ENCODE measurements around the gene DAP. TPM values are rescaled to one million over a fixed set of nuclear protein-coding genes. Genes with fewer than 3 reads are reported as not detected.

Gene DAP
- total RNA-seq, 1 experiment from 2014 or later, result 106 TPM

DNA sequence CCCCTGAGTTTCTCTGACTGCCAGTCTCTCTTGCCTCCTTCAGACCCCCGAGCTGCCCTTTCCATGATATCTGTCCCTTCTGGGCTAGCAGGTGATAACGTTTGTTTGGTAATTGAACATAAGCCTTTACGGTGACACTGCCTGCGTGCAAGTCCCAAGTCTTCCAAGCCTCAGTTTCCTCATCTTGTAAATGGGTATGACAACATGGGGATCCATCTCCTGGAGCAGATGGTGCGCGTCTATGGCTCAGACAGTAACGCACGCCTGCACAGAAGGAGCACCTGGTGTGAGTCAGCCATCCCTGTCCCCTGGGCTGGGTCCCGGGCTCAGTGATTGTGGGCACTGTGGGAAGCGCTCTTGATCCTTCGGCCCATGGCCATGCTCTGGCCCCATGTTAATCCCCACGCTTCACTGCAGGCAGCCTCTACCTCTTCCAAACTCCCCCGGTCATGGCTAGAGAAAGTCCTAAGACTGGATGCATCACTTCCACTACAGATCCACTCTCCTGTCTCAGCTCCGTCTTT, 85.8 kb downstream of the DAP start:
- ChIA-PET CTCF (no interaction called here), POLR2A (ENCODE audit: unreplicated experiment) (no interaction called here)
- no peaks in the 10 kb centered on the region for H3K9me3 ChIP-seq (ENCODE audit: low read length)
- H3K4me1 ChIP-seq (ENCODE audit: insufficient read depth, low read length), result no peaks in the 10 kb centered on the region
- H3K4me2 ChIP-seq (ENCODE audit: low read length), result no peak overlapping the region
- no peaks in the 10 kb centered on the region for H3K9me2 ChIP-seq (replicated peaks; ENCODE audit: low read length)
- H3K9ac ChIP-seq (ENCODE audit: low read length), result no peak overlapping the region
- H3K79me2 ChIP-seq (ENCODE audit: low read length), result no peaks in the 10 kb centered on the region
- DNase-seq (no peak), ATAC-seq (peak; percentile 35)
- TF ChIP-seq EZH2 (IDR thresholded peaks at IDR 0.05; ENCODE audit: low read length, unreplicated experiment) (no peak), EZH2phosphoT487 (IDR thresholded peaks at IDR 0.05; ENCODE audit: borderline replicate concordance, low read length) (no peak)
- TF ChIP-seq, protein P1, sequence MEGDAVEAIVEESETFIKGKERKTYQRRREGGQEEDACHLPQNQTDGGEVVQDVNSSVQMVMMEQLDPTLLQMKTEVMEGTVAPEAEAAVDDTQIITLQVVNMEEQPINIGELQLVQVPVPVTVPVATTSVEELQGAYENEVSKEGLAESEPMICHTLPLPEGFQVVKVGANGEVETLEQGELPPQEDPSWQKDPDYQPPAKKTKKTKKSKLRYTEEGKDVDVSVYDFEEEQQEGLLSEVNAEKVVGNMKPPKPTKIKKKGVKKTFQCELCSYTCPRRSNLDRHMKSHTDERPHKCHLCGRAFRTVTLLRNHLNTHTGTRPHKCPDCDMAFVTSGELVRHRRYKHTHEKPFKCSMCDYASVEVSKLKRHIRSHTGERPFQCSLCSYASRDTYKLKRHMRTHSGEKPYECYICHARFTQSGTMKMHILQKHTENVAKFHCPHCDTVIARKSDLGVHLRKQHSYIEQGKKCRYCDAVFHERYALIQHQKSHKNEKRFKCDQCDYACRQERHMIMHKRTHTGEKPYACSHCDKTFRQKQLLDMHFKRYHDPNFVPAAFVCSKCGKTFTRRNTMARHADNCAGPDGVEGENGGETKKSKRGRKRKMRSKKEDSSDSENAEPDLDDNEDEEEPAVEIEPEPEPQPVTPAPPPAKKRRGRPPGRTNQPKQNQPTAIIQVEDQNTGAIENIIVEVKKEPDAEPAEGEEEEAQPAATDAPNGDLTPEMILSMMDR (conservative IDR thresholded peaks at IDR 0.05; ENCODE audit: low read depth, low read length), result no peak
- H3F3A ChIP-seq (ENCODE audit: low read length, unreplicated experiment), result no peaks in the 10 kb centered on the region
- H3K4me3 ChIP-seq (ENCODE audit: low read length), result no peak overlapping the region
- no peak overlapping the region for H3K27ac ChIP-seq (ENCODE audit: low read length)
- H3K36me3 ChIP-seq (ENCODE audit: low read depth, low read length), result peaks cover 32% of the 10 kb centered on the region
- no peaks in the 10 kb centered on the region for H3K27me3 ChIP-seq (ENCODE audit: low read length)
- no peaks in the 10 kb centered on the region for H4K20me1 ChIP-seq (ENCODE audit: low read length)
- intact Hi-C loops (cut with micrococcal nuclease), result no loop called here
- BruUV-seq (replicated peaks), result no TSS peak
- no peak overlapping the region for H2AFZ ChIP-seq (ENCODE audit: low read length)

DNA sequence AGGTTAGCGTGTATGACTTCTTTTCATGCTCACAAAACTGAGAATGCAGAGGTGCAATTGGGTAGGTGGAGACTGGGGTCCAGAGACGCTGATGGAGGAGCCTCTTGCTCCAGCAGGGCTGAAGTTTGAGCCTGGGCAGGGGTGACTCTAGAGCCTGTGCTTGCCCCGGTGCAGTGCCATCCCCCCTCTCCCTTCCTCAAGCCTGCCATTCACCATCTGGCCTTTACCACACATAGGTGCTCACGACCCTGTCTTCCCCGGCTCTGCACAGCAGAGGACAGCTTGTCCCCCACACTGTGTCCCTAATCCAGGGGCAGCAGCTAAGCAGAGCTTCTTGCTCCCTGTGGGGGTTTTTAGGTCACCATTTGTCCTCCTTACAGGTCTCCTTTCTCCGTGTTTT, 86.5 kb downstream of the DAP start:
- ChIA-PET CTCF (no interaction called here), POLR2A (ENCODE audit: unreplicated experiment) (no interaction called here)
- H4K20me1 ChIP-seq (ENCODE audit: low read length), result no peaks in the 10 kb centered on the region
- no TSS peak for BruUV-seq (replicated peaks)
- no peak overlapping the region for H2AFZ ChIP-seq (ENCODE audit: low read length)
- H3K9ac ChIP-seq (ENCODE audit: low read length), result no peak overlapping the region
- no peak overlapping the region for H3K4me2 ChIP-seq (ENCODE audit: low read length)
- no peaks in the 10 kb centered on the region for H3K27me3 ChIP-seq (ENCODE audit: low read length)
- peak; percentile 10 for ATAC-seq
- H3F3A ChIP-seq (ENCODE audit: low read length, unreplicated experiment), result no peaks in the 10 kb centered on the region
- TF ChIP-seq EZH2phosphoT487 (IDR thresholded peaks at IDR 0.05; ENCODE audit: borderline replicate concordance, low read length), result no peak
- peaks cover 26% of the 10 kb centered on the region for H3K36me3 ChIP-seq (ENCODE audit: low read depth, low read length)
- H3K9me2 ChIP-seq (replicated peaks; ENCODE audit: low read length), result no peaks in the 10 kb centered on the region
- no peaks in the 10 kb centered on the region for H3K79me2 ChIP-seq (ENCODE audit: low read length)
- intact Hi-C loops (cut with micrococcal nuclease), result loop anchor here (5.0 kb wide), 1 partner anchor 222 kb away; no protein-coding TSS in a partner anchor
- no peaks in the 10 kb centered on the region for H3K4me1 ChIP-seq (ENCODE audit: insufficient read depth, low read length)
- H3K9me3 ChIP-seq (ENCODE audit: low read length), result no peaks in the 10 kb centered on the region
- no peak overlapping the region for H3K27ac ChIP-seq (ENCODE audit: low read length)
- no peak for DNase-seq
- no peak overlapping the region for H3K4me3 ChIP-seq (ENCODE audit: low read length)

DNA sequence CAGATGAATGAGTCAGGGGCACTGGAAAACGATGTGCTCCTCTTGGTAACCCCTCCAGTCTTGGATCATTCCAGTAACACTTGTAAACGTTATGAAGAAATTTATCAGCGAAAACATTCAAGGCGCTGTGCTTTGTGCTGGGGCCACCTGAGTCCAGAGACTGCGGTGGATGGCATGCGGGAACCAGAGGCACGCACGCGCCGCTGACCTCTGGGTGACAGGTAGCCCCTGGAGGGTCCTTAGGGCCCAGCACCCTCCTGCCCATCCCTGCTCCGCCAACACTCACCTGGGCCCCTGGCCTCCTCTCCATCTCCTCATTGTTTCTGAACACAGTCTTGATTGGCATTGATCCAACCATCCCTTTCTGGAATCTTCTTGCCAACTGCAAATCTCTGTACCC, 86.9 kb downstream of the DAP start:
- Histone ChIP-seq H3K4me2 (ENCODE audit: low read length) (no peak overlapping the region), H3K9ac (ENCODE audit: low read length) (no peak overlapping the region), H3K4me1 (ENCODE audit: insufficient read depth, low read length) (no peaks in the 10 kb centered on the region), H3K27ac (ENCODE audit: low read length) (no peak overlapping the region), H2AFZ (ENCODE audit: low read length) (no peak overlapping the region), H3K79me2 (ENCODE audit: low read length) (no peaks in the 10 kb centered on the region), H3K9me2 (replicated peaks; ENCODE audit: low read length) (no peaks in the 10 kb centered on the region), H3K27me3 (ENCODE audit: low read length) (no peaks in the 10 kb centered on the region), H3K36me3 (ENCODE audit: low read depth, low read length) (peaks cover 21% of the 10 kb centered on the region), H3F3A (ENCODE audit: low read length, unreplicated experiment) (no peaks in the 10 kb centered on the region), H3K9me3 (ENCODE audit: low read length) (no peaks in the 10 kb centered on the region), H3K4me3 (ENCODE audit: low read length) (no peak overlapping the region), H4K20me1 (ENCODE audit: low read length) (no peaks in the 10 kb centered on the region)
- DNase-seq, result no peak
- TF ChIP-seq, protein P1 (conservative IDR thresholded peaks at IDR 0.05; ENCODE audit: low read depth, low read length), result no peak
- no peak for TF ChIP-seq EZH2phosphoT487 (IDR thresholded peaks at IDR 0.05; ENCODE audit: borderline replicate concordance, low read length)
- TF ChIP-seq EZH2 (IDR thresholded peaks at IDR 0.05; ENCODE audit: low read length, unreplicated experiment), result no peak
- POLR2A ChIA-PET (ENCODE audit: unreplicated experiment), result no interaction called here
- CTCF ChIA-PET, result no interaction called here
- no TSS peak for BruUV-seq (replicated peaks)
- intact Hi-C loops (cut with micrococcal nuclease), result loop anchor here (5.0 kb wide), 1 partner anchor 222 kb away; no protein-coding TSS in a partner anchor
- no peak for ATAC-seq

All from PC-3 (cell line).